GM20431 (cell line): Measurements from ENCODE around the gene RHOG.

Experiments used
- in situ Hi-C: fragments of 300-500 bp; cut with MseI, MboI; formaldehyde crosslinking; loops from one replicate; pipeline ENCODE4 v1.15.0; 2020; ENCODE audit warnings: low sequenced_read_pairs; ENCODE audit not compliant: unreplicated experiment

Gene RHOG

DNA sequence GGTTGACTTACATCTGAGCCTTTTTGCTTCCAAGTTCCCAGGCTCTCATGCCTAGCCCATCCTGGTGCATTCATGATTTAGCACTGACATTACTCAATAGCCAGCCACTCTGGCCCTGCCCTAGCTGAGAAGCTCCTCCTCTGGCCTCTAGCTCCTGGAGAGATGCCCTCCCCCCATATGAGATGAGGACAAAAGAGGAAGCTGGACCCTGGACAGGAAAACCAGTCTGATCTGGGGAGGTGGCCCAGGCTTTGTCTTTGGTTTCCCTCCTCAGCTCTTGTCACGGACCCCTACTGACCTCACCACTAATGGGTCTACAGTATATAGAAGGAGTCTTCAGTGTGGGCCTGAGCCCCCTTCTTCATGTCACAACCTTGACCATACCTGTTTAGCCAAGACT, 3.0 kb downstream of the RHOG start:
- in situ Hi-C loops, result no loop called here

DNA sequence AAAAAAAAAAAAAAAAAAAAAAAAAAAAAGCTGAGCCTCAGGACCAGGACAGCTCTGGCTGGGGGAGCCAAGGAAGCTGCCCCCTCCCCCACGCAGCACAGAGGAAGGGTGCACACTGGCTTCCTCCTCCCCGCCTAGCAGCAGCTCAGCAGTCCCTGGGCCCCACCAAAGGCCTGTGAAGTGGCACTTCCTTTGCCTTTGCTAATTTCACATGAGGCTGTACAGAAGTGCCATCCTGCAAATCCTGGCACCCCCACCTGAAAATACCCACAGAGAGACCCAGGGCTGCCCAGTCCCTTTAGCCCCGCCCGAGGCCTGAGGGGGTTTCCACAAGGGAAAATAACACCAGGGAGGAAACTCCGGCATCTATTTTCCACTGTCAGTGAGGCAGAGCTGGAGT, 3.9 kb downstream of the RHOG start:
- in situ Hi-C loops, result no loop called here

DNA sequence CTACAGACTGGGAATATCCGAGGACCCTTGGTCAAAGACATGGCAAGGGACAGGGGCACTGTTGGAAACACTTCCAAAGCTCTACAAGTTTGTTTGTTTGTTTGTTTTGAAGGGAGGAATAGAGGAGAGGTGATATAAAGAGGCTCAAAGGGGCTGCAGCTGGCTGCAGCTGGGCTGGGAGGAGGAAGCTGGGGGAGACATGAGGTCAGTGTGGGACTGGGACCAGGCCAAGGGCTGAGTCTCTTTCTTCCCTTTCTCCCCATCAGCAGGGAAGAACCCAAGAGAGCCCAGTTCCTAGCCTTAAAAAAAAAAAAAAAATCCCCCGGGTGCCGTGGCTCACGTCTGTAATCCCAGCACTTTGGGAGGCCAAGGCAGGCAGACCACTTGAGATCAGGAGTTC, 5.0 kb downstream of the RHOG start:
- in situ Hi-C loops, result no loop called here

DNA sequence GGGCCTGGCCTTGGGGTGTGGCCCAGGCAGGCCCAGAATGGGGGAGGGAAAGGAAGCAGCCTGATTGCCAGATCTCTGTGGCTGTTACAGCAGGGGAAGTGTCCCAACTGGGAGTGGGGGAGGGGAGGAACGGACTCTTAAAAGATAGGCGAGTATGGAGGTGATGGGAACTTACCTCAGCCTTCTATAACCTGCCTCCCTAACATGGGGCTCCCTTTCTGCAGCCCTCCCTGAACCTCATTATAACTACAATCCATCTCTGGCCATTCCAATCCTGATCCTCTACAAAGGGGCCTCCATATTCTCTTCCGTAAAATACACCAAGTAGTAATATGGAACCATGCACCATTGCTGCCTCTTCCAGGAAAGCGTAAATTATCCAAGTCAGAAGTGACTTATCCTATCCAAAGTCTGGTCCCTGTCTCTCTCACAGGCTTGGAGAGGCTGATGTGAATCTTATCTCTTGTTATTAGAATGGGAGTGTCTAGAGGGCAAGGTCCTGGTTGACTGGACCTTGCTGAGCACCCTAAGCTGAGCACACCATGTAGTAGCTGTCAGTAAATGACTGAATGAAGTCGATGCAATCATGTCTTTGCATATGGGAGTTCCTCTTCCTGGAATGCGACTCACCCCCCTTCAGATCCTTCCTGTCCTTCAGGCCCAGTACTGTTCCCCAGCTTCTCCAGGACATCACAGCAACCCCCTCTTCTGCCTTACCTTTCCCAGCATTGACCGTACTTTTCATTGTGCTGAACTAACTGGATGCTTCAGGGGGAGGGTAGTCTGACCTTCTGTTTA, 5.9 kb downstream of the RHOG start:
- in situ Hi-C loops, result no loop called here

DNA sequence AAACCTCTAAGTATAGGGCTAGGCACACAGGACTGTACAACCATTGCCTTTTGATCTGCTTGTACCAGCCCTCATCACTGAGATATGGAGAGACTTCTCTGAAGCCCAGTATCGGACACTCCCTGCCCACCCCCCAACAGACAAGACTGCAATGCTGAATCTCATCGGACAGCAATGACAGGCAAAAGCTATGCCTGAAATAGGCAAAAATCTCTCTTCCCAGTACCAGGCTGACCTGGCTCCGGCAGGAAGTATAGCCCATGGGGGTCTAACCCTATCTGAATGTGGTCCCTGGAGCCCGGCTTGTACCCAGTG, 6.5 kb downstream of the RHOG start:
- in situ Hi-C loops, result no loop called here

DNA sequence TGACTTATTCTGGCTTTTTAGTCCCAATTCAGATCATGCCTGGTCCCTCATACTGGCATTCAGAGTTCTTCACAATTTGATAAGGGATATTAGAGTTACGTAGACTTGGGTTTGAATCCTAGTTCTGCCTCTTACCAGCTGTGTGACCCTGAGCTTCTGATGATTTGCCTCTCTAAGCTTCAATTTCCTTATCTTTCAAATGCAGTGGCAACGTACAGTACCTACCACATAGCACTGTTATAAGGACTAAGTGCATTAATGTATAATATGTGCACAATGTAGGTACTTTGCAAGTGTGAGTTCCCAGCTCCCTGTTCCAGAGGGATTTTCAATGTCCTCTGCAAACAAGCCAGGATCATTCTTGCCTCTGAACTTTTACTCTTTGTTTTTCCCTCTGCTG, 7.3 kb downstream of the RHOG start:
- in situ Hi-C loops, result no loop called here

DNA sequence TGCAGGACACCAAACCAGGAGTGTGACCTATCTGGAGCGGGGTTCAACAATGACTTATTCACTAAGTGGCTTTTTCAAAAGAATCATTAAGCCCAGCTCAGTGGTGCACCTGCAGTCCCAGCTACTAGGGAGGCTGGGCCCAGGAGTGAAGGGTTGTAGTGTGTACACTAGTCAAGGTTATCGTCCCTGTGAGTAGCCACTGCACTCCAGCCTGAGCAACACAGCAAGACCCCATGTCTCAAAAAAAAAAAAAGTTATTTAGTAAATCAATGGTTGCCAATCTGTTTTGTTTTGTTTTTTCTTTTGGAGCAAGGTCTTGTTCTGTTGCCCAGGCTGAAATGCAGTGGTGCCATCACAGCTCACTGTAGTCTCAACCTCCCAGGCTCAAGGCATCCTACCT, 7.9 kb downstream of the RHOG start:
- in situ Hi-C loops, result no loop called here

DNA sequence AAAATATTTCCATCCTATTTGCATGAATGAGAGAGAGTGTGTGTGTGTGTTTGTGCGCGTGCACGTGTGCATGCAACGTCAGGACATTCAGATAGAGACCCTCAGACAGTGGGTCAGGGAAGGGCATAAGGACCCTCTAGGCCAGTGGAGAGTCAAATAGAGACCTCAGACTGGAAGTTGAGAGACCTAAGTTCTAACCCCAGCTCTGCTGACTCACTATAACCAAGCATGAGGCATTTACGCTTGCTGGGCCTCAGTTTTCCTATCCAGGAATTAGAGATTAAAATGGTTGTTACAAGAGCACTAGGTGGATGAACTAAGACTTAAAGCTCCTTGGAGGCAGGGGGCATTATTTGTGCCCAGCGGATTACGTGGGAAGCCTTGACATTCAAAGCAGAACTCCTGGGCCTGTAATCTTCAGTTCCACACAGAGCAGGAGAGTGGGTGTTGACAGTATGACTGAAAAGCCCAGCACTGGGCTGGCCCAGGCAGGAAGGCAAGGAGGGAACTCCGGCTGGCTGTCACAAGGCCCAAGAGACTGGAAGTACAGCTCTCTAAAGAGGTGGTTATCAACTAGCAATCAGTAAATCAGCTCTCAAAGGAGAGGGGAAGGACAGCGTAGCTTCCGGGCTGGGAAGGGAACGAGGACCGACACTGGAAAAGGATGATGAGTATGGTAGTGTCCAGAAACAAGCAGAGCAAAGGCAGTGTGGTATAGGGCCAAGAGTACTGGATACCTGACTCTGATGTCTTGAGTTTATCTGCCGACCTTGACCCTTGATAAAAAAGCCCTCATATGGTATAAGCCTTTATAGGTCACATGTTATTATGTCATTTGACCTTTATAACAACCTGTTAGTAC, 9.2 kb downstream of the RHOG start:
- in situ Hi-C loops, result no loop called here

DNA sequence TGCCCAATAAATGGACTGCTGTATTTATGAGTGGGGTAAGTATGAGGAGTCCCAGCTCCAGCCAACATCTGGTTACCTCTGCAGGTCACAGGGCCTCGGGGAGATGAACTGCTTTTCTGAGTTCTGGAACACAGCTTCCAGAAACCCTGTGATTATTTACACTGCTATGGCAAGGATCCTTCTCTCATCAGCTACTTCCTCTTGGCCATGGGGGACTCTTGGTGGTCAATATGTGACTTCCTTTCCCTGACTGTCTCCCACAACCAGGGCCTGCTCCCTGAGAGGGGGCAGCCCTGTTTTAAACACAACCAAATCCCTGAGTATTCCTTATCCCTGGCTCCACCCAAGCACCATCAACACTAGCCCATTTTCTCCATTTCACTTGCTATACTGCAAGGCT, 10.0 kb downstream of the RHOG start:
- in situ Hi-C loops, result no loop called here

DNA sequence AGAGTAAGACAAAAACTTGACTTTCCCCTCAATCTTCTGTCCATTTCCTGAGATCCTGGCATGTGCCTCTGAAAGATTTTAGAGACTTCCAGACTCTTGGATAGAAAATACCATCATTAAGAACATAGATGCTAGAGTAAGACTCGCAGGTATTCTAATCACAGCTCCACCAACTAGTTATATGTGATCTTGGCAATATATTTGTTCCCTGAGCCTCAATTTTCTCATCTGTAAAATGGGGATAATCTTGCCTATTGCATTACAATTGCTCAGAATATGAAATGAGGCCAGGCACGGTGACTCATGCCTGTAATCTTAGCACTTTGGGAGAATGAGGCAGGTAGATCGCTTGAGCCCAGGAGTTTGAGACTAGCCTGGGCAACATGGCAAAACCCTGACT, 10.7 kb downstream of the RHOG start:
- in situ Hi-C loops, result no loop called here

DNA sequence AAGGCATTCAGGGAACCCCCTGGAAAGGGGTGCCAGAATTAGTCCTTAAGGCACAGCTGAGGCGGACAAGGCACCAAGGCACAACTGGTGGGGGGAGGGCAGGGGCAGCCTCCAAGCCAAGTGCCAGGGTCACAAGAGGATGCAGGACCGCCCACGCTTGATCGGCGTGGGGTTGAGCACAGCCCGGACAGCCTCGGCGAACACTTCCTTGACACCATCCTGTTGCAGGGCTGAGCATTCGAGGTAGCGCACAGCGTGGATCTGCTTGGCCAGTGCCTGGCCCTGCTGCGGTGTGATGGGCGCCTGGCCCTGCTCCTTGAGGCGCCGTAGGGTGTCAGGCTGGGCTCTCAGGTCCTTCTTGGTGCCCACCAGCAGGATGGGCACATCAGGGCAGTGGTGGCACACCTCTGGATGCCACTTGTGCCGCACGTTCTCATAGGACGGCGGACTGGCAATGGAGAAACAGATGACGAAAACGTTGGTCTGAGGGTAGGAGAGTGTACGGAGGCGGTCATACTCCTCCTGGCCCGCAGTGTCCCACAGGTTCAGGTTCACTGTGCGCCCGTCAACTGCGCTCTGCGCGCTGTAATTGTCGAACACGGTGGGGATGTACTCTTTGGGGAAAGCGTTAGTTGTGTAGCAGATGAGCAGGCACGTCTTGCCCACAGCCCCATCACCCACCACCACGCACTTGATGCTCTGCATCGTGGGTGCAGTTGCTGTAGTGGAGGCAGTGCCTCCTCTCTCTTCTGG, 13.1 kb downstream of the RHOG start:
- in situ Hi-C loops, result no loop called here

DNA sequence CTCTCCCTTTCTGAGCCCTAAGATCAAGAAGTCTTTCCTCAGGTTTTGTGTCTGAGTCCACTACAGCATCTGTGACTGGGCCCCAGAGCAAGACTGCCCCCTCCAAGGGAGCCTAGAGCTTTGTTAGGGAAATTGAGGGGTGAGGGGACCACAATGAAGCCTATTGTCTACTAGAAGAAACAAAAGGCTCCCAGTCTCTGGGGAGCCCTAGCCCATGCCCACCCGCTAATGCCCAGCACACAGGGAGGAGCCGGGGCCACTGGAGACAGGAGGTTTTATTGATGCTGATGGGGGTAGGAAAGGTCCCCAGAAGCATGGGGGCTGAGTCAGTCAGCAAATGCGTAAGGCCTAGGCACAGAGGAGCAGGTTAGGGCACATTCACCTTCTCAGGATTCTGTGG, 14.0 kb downstream of the RHOG start:
- in situ Hi-C loops, result no loop called here

DNA sequence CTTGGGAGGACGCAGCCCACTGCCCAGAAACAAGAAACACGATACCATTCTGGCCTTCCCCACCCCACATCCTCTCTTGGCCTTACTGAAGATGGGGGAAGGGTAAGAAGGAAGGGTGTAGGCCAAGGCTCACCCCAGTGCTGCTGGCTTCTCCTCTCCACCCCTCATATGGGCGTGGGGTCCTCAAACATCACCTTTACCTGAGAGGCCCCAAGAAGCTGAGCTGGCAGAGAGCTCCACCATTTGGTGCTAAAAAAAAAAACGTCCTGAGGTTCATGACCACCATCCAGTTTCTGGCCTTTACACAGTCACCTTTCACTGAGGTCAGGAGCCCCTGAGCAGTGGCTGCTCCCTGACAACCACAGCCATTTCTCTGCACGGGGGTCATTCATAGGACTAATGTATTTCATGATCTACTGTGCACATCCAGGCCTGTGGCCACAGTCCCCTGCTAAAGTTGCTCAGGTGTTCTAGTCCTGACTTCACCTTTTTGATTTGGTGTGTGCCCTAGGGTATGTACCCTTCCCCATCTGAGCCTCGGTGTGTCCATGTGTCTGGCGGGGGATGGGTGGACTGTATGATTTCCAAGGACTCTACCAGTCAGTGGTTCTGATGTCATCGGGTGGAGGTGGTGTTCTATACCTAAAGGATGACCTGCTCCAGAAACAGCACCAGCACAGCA, 15.1 kb downstream of the RHOG start:
- in situ Hi-C loops, result no loop called here

DNA sequence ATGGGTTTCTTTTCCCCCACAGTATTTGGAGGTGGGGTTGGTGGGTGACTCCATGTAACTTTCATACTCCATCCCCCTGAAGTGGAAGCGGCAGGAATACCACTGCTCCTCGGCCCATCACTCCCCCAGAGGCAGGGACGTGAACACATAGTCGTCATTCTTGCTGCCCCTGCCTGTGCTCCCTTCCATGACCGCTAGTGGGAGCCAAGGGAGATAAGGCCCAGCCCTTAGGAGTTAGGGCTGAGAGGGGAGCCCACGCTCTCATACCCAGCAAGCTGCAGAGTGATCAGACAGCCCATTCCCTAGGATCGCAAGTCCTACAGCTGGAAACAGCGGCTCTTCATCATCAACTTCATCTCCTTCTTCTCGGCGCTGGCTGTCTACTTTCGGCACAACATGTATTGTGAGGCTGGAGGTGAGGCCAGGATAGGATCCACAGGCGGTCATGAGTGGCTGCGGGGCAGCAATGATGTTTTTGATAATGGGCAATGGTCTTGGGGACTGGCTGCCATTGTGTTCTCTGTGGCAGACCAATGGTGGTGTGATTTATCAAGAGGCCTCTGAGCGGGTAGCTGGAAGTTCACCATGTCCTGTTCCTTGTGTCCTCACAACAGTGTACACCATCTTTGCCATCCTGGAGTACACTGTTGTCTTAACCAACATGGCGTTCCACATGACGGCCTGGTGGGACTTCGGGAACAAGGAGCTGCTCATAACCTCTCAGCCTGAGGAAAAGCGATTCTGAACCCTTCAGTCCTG, 15.9 kb downstream of the RHOG start:
- in situ Hi-C loops, result no loop called here

DNA sequence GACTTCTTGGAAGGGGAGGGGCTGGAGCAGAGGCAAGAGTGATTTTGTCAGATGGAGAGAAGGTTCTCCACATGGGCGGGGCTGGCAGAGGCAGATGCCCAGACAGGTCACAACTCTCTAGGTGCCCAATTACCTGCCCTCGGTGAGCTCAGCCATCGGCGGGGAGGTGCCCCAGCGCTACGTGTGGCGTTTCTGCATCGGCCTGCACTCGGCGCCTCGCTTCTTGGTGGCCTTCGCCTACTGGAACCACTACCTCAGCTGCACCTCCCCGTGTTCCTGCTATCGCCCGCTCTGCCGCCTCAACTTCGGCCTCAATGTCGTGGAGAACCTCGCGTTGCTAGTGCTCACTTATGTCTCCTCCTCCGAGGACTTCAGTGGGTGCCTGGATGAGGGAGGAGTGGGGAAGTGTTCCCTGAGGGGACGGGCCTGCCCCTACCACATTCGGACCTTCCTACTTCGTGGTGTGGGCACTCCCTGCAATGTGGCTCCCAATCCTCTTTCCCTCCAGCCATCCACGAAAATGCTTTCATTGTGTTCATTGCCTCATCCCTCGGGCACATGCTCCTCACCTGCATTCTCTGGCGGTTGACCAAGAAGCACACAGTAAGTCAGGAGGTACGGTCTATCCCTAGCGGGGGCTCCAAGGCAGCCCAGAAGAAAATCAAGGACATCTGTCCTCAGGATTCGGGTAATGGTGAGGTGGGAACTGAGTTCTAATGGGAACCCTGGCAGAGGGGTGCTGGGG, 16.8 kb downstream of the RHOG start:
- in situ Hi-C loops, result no loop called here

DNA sequence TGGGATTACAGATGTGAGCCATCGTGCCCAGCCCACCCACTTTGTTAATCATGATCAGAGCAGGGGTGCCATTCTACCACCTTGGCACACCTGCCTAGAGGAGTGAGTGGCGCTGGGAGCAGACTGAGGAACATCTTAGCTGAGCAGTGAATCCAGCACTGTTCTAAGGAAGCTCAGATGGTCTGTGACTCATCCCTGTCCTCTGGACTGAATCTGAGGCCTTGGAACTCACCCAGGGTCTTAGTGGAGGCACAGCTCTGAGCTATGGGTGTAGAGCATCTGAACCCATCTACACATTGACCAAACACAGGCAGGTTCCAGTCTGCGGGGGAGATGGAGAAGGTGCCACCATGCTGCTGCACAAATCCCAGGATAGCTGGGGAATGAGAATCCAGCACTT, 17.5 kb downstream of the RHOG start:
- in situ Hi-C loops, result no loop called here

DNA sequence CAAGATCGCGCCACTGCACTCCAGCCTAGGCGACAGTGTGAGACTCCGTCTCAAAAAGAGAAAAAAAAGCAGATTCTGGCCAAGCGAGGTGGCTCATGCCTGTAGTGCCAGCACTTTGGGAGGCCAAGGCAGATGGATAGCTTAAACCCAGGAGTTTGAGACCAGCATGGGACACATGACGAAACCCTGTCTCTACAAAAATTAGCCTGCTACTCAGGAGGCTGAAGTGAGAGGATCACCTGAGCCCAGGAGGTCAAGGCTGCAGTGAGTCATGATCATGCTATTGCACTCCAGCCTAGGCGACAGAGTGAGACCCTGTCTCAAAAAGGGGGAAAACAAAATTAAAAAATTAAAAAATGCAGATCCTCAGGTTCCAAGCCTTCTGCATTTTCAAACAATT, 18.4 kb downstream of the RHOG start:
- in situ Hi-C loops, result no loop called here

DNA sequence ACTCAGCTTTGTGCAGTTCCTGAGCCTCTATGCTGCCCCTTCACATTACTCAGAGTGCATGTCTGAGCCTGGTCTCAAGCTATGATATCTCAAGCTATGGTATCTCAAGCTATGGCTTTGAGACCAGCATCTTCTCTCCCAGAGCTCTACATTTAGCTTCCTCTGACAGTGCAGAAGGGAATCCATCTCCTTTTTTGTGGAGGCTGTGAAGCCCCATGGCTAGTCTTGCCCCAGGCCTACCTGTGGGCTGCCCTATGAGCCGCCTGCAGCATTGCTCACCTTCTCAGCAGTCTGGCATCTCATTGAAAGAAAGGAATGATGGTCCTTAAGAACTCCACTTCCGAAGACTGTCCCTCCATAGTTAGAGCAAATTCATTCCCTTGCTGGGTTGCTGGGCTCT, 19.8 kb downstream of the RHOG start:
- in situ Hi-C loops, result no loop called here

DNA sequence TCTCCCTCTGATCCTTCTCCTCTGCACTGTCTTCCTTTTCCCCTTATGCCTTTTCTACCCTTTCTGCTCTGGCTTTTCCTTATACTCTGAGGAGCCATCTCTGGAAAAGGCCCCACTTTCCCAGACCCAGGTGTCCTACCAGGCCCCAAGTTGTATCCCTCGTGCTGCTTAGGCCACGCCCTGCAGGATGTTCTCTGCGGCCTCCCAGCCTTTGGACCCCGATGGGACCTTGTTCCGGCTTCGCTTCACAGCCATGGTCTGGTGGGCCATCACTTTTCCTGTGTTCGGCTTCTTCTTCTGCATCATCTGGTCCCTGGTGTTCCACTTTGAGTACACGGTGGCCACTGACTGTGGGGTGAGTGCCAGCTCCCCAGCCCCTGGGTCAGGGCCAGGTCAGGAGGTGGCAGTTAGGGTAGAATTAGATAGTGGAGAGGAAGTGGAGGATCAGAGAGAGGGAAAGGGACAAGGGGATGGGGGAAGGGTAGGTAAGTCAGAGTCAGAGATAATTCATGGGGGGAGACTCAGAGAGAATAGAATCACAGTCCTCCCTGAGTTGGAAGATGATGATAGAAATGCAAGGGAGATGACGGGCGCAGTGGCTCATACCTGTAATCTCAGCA, 23.5 kb downstream of the RHOG start:
- in situ Hi-C loops, result no loop called here
